SK-N-MC (cell line): Measurements from ENCODE around the gene CLCN1.

Source experiments
- EZH2 ChIP-seq: fragments of 200-600 bp; sonication (generic); IDR thresholded peaks from one replicate; pipeline ENCODE4 v1.6.1; 2017; ENCODE audit warnings: antibody characterized with exemption
- FOXP2 ChIP-seq: optimal IDR thresholded peaks from 2 replicates; pipeline ENCODE3; 2011; ENCODE audit warnings: mild to moderate bottlenecking, moderate library complexity; ENCODE audit not compliant: insufficient read depth; ENCODE audit errors: extremely low read length, control extremely low read depth
- POLR2AphosphoS5 ChIP-seq: IDR thresholded peaks from 2 replicates; pipeline ENCODE4 v1.6.1; 2012; ENCODE audit warnings: mild to moderate bottlenecking, low read depth, low read length, borderline replicate concordance

DNA sequence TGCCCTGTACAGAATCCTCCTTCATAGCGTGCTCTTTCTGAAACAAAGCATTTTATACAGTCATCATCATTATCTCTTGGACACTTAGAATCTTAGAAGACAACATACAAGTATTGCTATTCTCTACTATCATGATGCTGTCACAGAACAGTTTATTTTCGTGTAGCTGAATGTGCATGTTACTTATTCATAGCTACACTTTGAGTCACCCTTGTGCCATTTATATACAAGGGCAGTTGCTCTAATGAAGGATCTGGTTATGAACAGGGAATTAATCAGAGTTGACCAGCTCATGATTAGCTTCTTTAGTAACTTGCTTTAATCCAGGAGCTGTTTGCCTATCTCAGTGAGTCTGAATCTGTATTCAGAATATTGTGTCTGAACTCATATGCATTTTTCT, 16.6 kb upstream of the CLCN1 start:
- TF ChIP-seq EZH2 (no peak), POLR2AphosphoS5 (no peak), FOXP2 (no peak)
